ENCODE results near the gene CERS4.
"Not testable (repeated sequence)": the region's sequence is repeated elsewhere in the genome, so short reads cannot be mapped to it uniquely, and the experiment has no call there.

CERS4 gene

DNA sequence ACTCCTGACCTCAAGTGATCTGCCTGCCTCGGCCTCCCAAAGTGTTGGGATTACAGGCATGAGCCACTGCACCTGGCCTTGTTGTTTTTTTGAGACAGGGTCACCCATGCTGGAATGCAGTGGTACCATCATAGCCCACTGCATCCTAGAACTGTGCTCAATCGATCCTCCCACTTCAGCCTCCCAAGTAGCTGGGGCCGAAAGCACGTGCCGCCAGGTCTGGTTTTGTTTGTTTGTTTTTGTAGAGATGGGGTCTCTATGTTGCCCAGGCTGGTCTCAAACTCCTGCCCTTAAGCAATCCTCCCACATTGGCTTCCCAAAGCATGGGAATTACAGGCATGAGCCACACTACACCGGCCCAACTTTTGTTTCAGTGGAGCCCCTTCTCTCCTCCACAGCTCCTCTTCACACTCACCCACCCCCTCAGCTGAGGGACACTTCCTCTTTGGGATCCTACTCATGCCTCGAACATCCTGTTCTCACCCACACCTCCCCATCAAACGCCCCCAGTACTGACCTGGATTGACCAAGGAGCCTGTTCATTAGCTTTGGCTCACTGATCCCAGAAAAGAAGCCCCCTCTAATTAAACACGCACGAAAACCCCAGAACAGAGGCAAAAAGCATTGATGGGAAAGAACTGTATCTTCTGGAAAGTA lies 12.8 kb upstream of the CERS4 start:
- H3K4me1 ChIP-seq (ENCODE audit: control insufficient read depth, insufficient read depth, low read length) = no peaks in the 10 kb centered on the region
- peaks cover 3% of the 10 kb centered on the region for H3K27me3 ChIP-seq (ENCODE audit: control insufficient read depth, insufficient read depth, low read length)
- no peaks in the 10 kb centered on the region for H3K9me3 ChIP-seq (replicated peaks; ENCODE audit: low read length)
- no peak overlapping the region for H3K4me3 ChIP-seq (ENCODE audit: low read length)
- H3K36me3 ChIP-seq (ENCODE audit: insufficient read depth, low read length) = no peaks in the 10 kb centered on the region
- no peak overlapping the region for H3K9ac ChIP-seq (ENCODE audit: low read depth, low read length)
- no peak overlapping the region for H3K4me2 ChIP-seq (ENCODE audit: low read length)

DNA sequence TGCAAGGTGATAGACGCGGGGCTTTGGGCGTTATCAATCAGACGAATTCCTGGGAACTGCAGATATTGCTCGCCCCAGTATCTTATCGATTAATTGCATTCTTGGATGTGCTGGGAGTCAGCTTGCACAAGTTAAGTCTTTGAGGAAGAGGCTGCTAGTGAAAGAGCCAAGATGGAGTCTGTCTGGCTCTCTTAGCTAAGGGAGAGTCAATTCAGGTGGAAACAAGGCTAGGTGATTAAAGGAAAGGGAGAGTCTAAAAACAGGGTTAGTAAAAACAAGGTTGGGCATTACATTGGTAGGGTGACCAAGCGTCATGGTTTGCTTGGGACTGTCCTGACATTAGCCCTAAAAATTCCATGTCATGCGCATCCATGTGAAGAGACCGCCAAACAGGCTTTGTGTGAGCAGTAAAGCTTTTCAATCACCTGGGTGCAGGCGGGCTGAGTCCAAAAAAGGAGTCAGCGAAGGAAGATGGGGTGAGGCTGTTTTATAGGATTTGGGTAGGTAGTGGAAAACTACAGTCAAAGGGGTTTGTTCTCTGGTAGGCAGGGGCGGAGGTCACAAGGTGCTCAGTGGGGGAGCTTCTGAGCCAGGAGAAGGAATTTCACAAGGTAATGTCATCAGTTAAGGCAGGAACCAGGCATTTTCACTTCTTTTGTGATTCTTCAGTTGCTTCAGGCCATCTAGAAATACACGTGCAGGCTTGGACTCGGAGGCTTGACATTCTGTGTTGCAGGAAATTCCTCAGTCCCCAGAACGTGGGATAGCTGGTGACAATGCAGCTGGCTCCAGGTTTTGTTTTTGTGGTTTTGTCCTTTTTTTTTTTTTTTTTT lies 5.7 kb upstream of the CERS4 start:
- H3K4me1 ChIP-seq (ENCODE audit: control insufficient read depth, insufficient read depth, low read length); H3K4me2 ChIP-seq (ENCODE audit: low read length); H3K36me3 ChIP-seq (ENCODE audit: insufficient read depth, low read length); H3K9ac ChIP-seq (ENCODE audit: low read depth, low read length); H3K27me3 ChIP-seq (ENCODE audit: control insufficient read depth, insufficient read depth, low read length); H3K9me3 ChIP-seq (replicated peaks; ENCODE audit: low read length); H3K4me3 ChIP-seq (ENCODE audit: low read length): not testable (repeated sequence)

DNA sequence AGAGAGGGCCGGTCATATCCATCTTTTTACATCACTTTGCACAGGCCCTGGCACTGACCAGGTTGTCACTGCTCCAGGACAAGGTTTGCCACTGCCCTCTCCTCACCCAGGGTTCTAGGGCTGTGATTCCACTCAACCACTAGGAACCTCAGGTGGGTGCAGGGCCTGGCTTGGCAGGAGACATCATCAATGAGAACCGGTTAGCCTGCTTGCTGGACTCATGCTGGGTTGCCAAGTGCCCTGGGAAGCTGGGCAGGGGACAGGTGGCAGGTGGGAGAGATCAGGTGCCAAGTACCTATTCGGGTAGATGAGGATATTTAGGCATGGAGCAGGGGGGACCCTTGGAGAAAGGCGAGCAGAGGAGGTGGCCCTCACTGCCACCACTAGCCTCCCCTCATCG lies 4.2 kb upstream of the CERS4 start:
- no peak overlapping the region for H3K9ac ChIP-seq (ENCODE audit: low read depth, low read length)
- H3K36me3 ChIP-seq (ENCODE audit: insufficient read depth, low read length) = no peaks in the 10 kb centered on the region
- no peak overlapping the region for H3K4me2 ChIP-seq (ENCODE audit: low read length)
- peaks cover 14% of the 10 kb centered on the region for H3K27me3 ChIP-seq (ENCODE audit: control insufficient read depth, insufficient read depth, low read length)
- H3K4me3 ChIP-seq (ENCODE audit: low read length) = no peak overlapping the region
- H3K4me1 ChIP-seq (ENCODE audit: control insufficient read depth, insufficient read depth, low read length) = no peaks in the 10 kb centered on the region
- no peaks in the 10 kb centered on the region for H3K9me3 ChIP-seq (replicated peaks; ENCODE audit: low read length)

DNA sequence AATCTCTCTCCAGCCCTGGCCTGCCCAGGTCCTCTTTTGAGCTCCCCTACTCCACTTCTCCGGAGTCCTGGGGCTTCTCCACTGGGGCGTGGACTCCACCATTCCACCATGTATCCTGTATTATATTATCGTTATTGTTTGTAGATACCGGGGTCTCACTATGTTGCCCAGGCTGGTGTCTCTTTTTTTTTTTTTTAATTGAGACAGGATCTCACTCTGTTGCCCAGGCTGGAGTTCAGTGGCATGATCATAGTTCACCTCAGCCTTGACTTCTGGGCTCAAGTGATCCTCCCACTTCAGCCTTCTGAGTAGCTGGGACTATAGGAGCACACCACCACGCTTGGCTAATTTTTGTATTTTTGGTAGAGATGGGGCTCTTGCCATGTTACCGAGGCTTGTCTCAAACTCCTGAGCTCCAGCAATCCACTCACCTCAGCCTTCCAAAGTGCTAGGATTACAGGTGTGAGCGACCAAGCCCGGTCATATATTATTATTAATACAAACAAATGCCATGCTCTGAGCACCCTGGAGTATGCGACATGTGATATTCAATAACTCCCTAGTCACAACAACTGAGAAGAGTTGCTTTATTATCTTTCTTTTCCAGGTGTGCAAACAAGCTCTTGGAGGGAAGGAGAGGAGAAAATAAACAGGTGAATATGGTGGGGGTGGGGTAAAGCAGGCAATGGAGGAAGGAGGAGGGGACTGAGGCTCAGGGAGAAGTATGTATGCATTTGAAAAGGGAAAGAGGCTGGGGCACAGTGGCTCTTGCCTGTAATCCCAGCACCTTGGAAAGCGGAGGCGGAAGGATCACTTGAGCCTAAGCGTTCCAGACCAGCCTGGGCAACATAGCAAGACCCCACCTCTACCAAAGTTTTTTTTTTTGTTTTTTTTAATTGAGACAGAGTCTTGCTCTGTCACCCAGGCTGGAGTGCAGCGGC lies 2.8 kb upstream of the CERS4 start:
- Histone ChIP-seq H3K9ac (ENCODE audit: low read depth, low read length) (no peak overlapping the region), H3K4me2 (ENCODE audit: low read length) (no peak overlapping the region), H3K27me3 (ENCODE audit: control insufficient read depth, insufficient read depth, low read length) (peaks cover 28% of the 10 kb centered on the region), H3K36me3 (ENCODE audit: insufficient read depth, low read length) (no peaks in the 10 kb centered on the region), H3K9me3 (replicated peaks; ENCODE audit: low read length) (no peaks in the 10 kb centered on the region), H3K4me1 (ENCODE audit: control insufficient read depth, insufficient read depth, low read length) (no peaks in the 10 kb centered on the region), H3K4me3 (ENCODE audit: low read length) (no peak overlapping the region)

DNA sequence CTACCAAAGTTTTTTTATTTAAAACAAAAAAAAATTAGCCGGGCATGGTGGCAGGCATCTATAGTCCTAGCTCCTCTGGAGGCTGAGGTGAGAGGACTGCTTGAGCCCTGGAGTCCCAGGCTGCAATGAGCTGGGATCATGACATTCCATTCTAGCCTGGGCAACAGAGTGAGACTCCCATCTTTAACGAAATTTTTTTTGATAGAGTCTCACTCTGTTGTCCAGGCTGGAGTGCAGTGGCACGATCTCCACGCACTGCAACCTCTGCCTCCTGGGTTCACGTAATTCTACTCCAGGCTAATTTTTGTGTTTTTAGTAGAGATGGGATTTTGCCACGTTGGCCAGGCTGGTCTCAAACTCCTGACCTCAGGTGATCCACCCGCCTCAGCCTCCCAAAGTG lies 1.8 kb upstream of the CERS4 start:
- not testable (repeated sequence) for H3K4me2 ChIP-seq (ENCODE audit: low read length); H3K9ac ChIP-seq (ENCODE audit: low read depth, low read length); H3K4me1 ChIP-seq (ENCODE audit: control insufficient read depth, insufficient read depth, low read length); H3K4me3 ChIP-seq (ENCODE audit: low read length); H3K36me3 ChIP-seq (ENCODE audit: insufficient read depth, low read length); H3K9me3 ChIP-seq (replicated peaks; ENCODE audit: low read length)
- peaks cover 28% of the 10 kb centered on the region for H3K27me3 ChIP-seq (ENCODE audit: control insufficient read depth, insufficient read depth, low read length)

DNA sequence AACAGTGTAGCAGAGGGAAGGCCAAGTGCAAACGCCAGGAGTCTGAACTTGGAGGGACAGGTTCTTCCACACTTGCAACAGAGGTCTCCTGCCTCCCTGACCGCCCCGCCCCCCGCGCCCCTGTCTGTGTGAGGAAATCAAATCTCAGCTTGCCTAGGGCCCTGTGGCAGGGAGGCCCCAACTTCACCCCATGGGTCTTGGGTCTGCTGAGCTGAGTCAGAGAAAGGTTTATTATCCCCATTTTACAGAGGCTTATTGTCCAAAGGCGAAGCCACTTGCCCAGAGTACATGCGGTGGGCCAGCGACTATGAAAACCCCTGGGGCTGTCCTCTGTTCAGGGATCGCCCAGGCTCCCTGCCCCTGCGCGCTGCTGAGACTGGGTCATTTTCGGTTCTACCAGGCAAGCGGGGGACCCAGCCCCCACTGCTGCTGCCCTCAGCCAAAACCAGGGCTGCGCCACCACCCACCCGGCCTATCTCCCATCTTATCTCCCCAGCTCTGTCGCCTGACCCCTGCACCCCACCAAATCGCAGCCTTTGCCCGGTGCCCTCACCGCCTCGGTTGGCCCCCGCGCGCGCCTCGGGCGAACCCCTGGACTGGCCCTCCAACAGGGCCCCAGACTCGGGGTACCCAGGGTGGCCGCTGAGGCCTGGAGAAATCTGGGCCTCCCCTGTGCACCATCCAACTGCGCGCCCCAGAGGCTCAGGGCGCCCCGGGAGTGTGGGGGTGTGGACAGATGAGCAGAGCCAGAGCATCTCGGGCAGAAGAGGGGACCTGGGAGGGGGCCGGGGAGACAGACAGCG lies 850 bp upstream of the CERS4 start:
- peak overlapping the region; percentile 41 for H3K4me2 ChIP-seq (ENCODE audit: low read length)
- no peak overlapping the region for H3K9ac ChIP-seq (ENCODE audit: low read depth, low read length)

DNA sequence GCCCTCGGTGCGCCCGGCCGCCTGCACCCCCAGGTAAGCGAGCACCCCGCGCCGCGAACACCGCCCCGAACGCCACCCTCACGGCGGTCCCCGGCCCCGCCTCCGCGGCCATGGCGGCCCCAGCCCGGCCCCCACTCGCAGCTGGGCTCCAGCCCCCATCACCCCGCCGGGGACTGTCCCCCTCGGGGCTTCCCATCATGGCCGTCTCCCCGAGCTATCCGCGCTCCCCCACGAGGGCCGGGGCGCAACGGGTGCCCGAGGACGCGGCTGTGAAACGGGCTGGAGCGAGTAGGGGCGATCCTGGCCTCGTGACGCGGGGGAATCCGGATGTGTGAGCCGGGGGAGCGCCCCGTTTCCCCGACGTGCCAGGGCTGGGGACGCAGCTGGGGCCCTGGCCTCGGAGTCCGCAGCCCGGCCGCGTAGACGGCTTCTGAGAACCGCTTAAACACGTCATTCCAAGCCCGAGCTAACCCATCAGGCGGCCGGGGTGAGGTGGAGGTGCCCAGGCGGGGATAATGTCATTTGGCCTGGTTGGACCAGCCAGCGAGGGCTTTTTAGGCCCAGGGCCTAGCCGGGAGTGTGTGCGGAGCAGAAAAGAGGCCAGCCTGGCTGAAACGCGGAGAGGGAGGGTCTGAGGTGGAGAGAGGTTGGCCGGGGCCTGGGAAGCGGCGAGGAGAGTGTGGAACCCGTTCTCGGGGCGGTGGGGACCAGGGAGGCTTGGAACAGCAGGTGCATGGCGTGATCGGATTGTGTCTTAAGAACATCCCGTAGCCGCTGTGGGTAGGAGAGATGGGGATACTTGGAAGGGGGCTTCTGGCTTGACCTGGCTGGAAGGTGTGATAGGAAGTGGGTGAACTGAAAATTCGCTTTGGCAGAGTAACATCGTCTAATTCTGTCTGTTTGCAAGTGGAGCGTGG lies 550 bp downstream of the CERS4 start:
- Histone ChIP-seq H3K4me2 (ENCODE audit: low read length) (peak overlapping the region; percentile 52), H3K9ac (ENCODE audit: low read depth, low read length) (no peak overlapping the region), H3K27me3 (ENCODE audit: control insufficient read depth, insufficient read depth, low read length) (peaks cover 33% of the 10 kb centered on the region), H3K9me3 (replicated peaks; ENCODE audit: low read length) (no peaks in the 10 kb centered on the region), H3K4me3 (ENCODE audit: low read length) (peak overlapping the region; percentile 19), H3K4me1 (ENCODE audit: control insufficient read depth, insufficient read depth, low read length) (no peaks in the 10 kb centered on the region), H3K36me3 (ENCODE audit: insufficient read depth, low read length) (no peaks in the 10 kb centered on the region)

More for the DNA sequence above, 850 bp upstream of the CERS4 start:
- H3K4me3 ChIP-seq (ENCODE audit: low read length) = no peak overlapping the region
- H3K36me3 ChIP-seq (ENCODE audit: insufficient read depth, low read length) = no peaks in the 10 kb centered on the region
- peaks cover 28% of the 10 kb centered on the region for H3K27me3 ChIP-seq (ENCODE audit: control insufficient read depth, insufficient read depth, low read length)
- no peaks in the 10 kb centered on the region for H3K9me3 ChIP-seq (replicated peaks; ENCODE audit: low read length)
- no peaks in the 10 kb centered on the region for H3K4me1 ChIP-seq (ENCODE audit: control insufficient read depth, insufficient read depth, low read length)

DNA sequence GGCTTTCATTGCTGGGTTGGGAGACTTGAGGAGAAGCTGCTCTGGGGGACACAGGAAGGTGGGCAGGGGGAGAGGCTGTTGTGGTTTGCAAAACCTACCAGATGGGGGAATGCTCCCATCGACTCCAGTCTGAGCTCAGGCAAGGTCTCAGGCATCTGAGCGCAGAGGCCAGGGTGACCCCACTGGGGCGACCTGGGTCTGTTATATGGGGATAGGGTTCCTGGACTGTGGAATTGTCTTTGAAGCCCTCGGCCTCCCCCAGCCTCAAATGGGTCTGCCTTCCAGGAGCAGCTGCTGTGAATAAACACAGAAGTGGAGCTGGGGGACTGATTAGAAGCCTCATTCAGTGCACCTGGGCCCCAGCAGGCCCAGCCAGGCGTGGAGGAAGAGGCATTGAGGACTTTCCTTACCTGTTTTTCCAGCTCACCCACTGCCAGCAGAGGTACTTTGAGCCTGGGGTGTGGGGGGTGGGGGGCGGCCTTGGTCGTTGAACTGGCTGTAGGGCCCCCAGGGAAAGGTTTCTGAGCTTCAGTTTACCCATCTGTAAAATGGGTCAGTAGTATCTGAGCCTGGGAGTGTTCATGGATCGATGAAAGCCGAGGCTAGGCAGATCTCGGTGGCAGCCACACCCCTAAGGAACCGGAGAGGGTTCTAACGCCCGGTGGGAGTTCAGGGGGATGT lies 1.4 kb downstream of the CERS4 start:
- Histone ChIP-seq H3K4me1 (ENCODE audit: control insufficient read depth, insufficient read depth, low read length) (no peaks in the 10 kb centered on the region), H3K36me3 (ENCODE audit: insufficient read depth, low read length) (no peaks in the 10 kb centered on the region), H3K9ac (ENCODE audit: low read depth, low read length) (no peak overlapping the region), H3K9me3 (replicated peaks; ENCODE audit: low read length) (no peaks in the 10 kb centered on the region), H3K4me2 (ENCODE audit: low read length) (no peak overlapping the region), H3K4me3 (ENCODE audit: low read length) (no peak overlapping the region), H3K27me3 (ENCODE audit: control insufficient read depth, insufficient read depth, low read length) (peaks cover 33% of the 10 kb centered on the region)

DNA sequence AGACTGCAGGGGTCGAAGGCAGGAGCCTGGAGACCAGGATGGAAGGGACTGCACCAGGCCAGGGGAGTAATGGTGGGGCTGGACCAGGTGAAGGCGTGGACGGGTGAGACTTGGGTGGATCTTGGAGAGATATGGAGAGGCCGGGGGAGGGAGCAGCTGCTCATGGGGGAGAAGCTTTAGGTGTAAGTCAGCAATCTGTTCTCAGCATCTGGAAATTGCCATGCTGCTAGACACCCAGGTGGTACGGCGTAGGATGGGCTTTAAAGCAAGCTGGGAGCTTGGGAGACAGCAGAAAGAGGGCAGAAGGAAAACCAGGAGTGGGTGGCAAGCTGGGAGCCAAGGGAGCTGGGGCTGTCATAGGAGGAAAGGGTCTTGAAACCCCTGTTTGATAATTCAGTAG lies 3.0 kb downstream of the CERS4 start:
- H3K4me3 ChIP-seq (ENCODE audit: low read length) = no peak overlapping the region
- H3K36me3 ChIP-seq (ENCODE audit: insufficient read depth, low read length) = no peaks in the 10 kb centered on the region
- H3K4me1 ChIP-seq (ENCODE audit: control insufficient read depth, insufficient read depth, low read length) = no peaks in the 10 kb centered on the region
- peaks cover 30% of the 10 kb centered on the region for H3K27me3 ChIP-seq (ENCODE audit: control insufficient read depth, insufficient read depth, low read length)
- H3K9me3 ChIP-seq (replicated peaks; ENCODE audit: low read length) = no peaks in the 10 kb centered on the region
- no peak overlapping the region for H3K9ac ChIP-seq (ENCODE audit: low read depth, low read length)
- no peak overlapping the region for H3K4me2 ChIP-seq (ENCODE audit: low read length)

DNA sequence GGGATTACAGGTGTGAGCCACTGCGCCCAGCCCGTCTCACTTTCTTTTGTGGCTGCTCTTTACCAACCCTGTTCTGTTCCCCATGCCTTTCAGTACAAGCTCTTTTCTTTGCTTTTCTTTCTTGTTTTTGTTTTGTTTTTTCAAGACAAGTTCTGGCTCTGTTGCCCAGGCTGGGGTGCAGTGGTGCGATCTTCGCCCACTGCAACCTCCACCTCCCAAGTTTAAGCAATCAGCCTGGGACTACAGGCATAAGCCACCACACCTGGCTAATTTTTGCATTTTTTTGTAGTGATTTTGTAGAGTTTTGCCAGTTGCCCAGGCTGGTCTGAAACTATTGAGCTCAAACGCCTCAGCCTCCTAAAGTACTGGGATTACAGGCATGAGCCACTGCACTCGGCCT lies 3.7 kb downstream of the CERS4 start:
- Histone ChIP-seq H3K36me3 (ENCODE audit: insufficient read depth, low read length) (no peaks in the 10 kb centered on the region), H3K27me3 (ENCODE audit: control insufficient read depth, insufficient read depth, low read length) (peaks cover 30% of the 10 kb centered on the region), H3K4me3 (ENCODE audit: low read length) (no peak overlapping the region), H3K9me3 (replicated peaks; ENCODE audit: low read length) (no peaks in the 10 kb centered on the region), H3K4me2 (ENCODE audit: low read length) (no peak overlapping the region), H3K9ac (ENCODE audit: low read depth, low read length) (no peak overlapping the region), H3K4me1 (ENCODE audit: control insufficient read depth, insufficient read depth, low read length) (no peaks in the 10 kb centered on the region)
